Liver (tissue), 9 donors: ENCODE results near the gene ZMYM3. TPM values are rescaled to one million over a fixed set of nuclear protein-coding genes. Genes with fewer than 3 reads are reported as not detected.
A peak's percentile ranks its signal among the peaks of the same experiment; 100 is the strongest.
"Not testable (repeated sequence)": the region's sequence is repeated elsewhere in the genome, so short reads cannot be mapped to it uniquely, and the experiment has no call there.

ENCODE experiments used
- DNase-seq: peaks from one replicate; pipeline ENCODE4 v3.0.0-alpha.2; 2017; ENCODE audit warnings: low spot score
- H3K27ac ChIP-seq, 2 donors: one replicate each; pipeline ENCODE4 v1.7.0; 2013; ENCODE audit warnings: inconsistent platforms in 2 of 2, low read length in 2 of 2, control low read depth in 1 of 2, low read depth in 1 of 2, mild to moderate bottlenecking in 1 of 2
- H3K27me3 ChIP-seq, 4 donors: one replicate each; pipeline versions ENCODE4 v1.6.1 to v1.7.0; 2013; ENCODE audit warnings: low read length in 3 of 4, inconsistent platforms in 1 of 4, mild to moderate bottlenecking in 1 of 4, moderate library complexity in 1 of 4; ENCODE audit not compliant: control insufficient read depth in 4 of 4, insufficient read depth in 4 of 4
- H3K36me3 ChIP-seq, 4 donors: one replicate each; pipeline versions ENCODE4 v1.6.1 to v1.7.0; 2013; ENCODE audit warnings: low read length in 3 of 4, mild to moderate bottlenecking in 3 of 4, low read depth in 1 of 4, moderate library complexity in 1 of 4; ENCODE audit not compliant: control insufficient read depth in 4 of 4, insufficient read depth in 3 of 4
- H3K4me1 ChIP-seq, 4 donors: one replicate each; pipeline versions ENCODE4 v1.6.1 to v1.7.0; 2013; ENCODE audit warnings: low read length in 3 of 4, mild to moderate bottlenecking in 3 of 4, moderate library complexity in 1 of 4; ENCODE audit not compliant: control insufficient read depth in 4 of 4, insufficient read depth in 4 of 4
- H3K4me3 ChIP-seq, 3 donors: one replicate each; pipeline versions ENCODE4 v1.6.1 to v1.7.0; 2013; ENCODE audit warnings: low read length in 3 of 3, control low read depth in 1 of 3, low read depth in 1 of 3, mild to moderate bottlenecking in 1 of 3
- H3K9ac ChIP-seq, 2 donors: one replicate each; pipeline ENCODE4 v1.7.0; 2013; ENCODE audit warnings: low read length in 2 of 2, mild to moderate bottlenecking in 2 of 2, moderate library complexity in 2 of 2, control low read depth in 1 of 2, low read depth in 1 of 2
- H3K9me3 ChIP-seq, 4 donors: one replicate each; pipeline versions ENCODE4 v1.6.1 to v1.7.0; 2013; ENCODE audit warnings: low read length in 3 of 4; ENCODE audit not compliant: control insufficient read depth in 4 of 4
- ATF3 ChIP-seq: IDR thresholded peaks from 2 replicates; pipeline ENCODE4 v1.6.1; 2016; ENCODE audit warnings: antibody characterized with exemption
- CTCF ChIP-seq: fragments of 150-350 bp; IDR thresholded peaks from 2 replicates; pipeline ENCODE4 v1.5.1; 2017; ENCODE audit warnings: improper control_type of control experiment, low read depth, low read length; ENCODE audit not compliant: missing input control
- EGR1 ChIP-seq, 2 donors: IDR thresholded peaks; 2 replicates each; pipeline ENCODE4 v1.6.1; 2016 to 2018; ENCODE audit warnings: antibody characterized with exemption in 2 of 2, low read depth in 2 of 2
- FOXA1 ChIP-seq: IDR thresholded peaks from 2 replicates; pipeline ENCODE4 v1.6.1; 2016; ENCODE audit warnings: antibody characterized with exemption
- GABPA ChIP-seq, 2 donors: IDR thresholded peaks in 1 of 2; conservative IDR thresholded peaks in 1 of 2; 2 replicates each; pipeline ENCODE4 v1.6.1; 2016; ENCODE audit warnings: antibody characterized with exemption in 2 of 2, mild to moderate bottlenecking in 1 of 2, moderate library complexity in 1 of 2
- HNF4G ChIP-seq: IDR thresholded peaks from 2 replicates; pipeline ENCODE4 v1.6.1; 2016; ENCODE audit warnings: antibody characterized with exemption
- JUND ChIP-seq, 2 donors: IDR thresholded peaks; 2 replicates each; pipeline ENCODE4 v1.6.1; 2016; ENCODE audit warnings: antibody characterized with exemption in 2 of 2
- MAX ChIP-seq: IDR thresholded peaks from 2 replicates; pipeline ENCODE4 v1.6.1; 2016; ENCODE audit warnings: antibody characterized with exemption
- NR2F2 ChIP-seq: IDR thresholded peaks from 2 replicates; pipeline ENCODE4 v1.6.1; 2016; ENCODE audit warnings: antibody characterized with exemption
- RAD21 ChIP-seq, 2 donors: IDR thresholded peaks; 2 replicates each; pipeline ENCODE4 v1.6.1; 2016; ENCODE audit warnings: antibody characterized with exemption in 2 of 2, mild to moderate bottlenecking in 2 of 2
- REST ChIP-seq: IDR thresholded peaks from 2 replicates; pipeline ENCODE4 v1.6.1; 2016; ENCODE audit warnings: antibody characterized with exemption, mild to moderate bottlenecking
- RXRA ChIP-seq, 2 donors: IDR thresholded peaks; 2 replicates each; pipeline ENCODE4 v1.6.1; 2017 to 2018; ENCODE audit warnings: antibody characterized with exemption in 2 of 2, mild to moderate bottlenecking in 1 of 2
- SP1 ChIP-seq: IDR thresholded peaks from 2 replicates; pipeline ENCODE4 v1.6.1; 2018; ENCODE audit warnings: antibody characterized with exemption, mild to moderate bottlenecking
- TAF1 ChIP-seq: conservative IDR thresholded peaks from 2 replicates; pipeline ENCODE4 v1.6.1; 2016; ENCODE audit warnings: antibody characterized with exemption, mild to moderate bottlenecking
- YY1 ChIP-seq: IDR thresholded peaks from 2 replicates; pipeline ENCODE4 v1.6.1; 2016; ENCODE audit warnings: antibody characterized with exemption, mild to moderate bottlenecking
- ZBTB33 ChIP-seq: IDR thresholded peaks from 2 replicates; pipeline ENCODE4 v1.6.1; 2016; ENCODE audit warnings: antibody characterized with exemption
- WGBS: extraction: QIAGEN DNeasy Blood & Tissue Kit; methylation state at CpG from one replicate; pipeline ENCODE4 v1.1.7; 2013; 5-methylcytosine and 5-hydroxymethylcytosine counted together
- polyA plus RNA-seq, 2 donors: library from polyadenylated mRNA; stranded (reverse) in 1 of 2; unstranded in 1 of 2; fragments of 200-250 nt in 1 of 2; fragments of >200 nt in 1 of 2; fragmentation: Nextera tagmentation in 1 of 2; extraction: Ambion mirVana in 1 of 2; gene quantifications; one replicate each; pipeline versions ENCODE4 v1.2.1 to v1.2.3, GENCODE V29; 2013 to 2015
- total RNA-seq, 2 donors: library from RNA; depleted of rRNA; stranded (reverse); fragments of >200 nt; gene quantifications; one replicate each; pipeline ENCODE4 v1.2.3, GENCODE V29; 2014
- donor health status: healthy.
- donor health status: healthy.
- donor health status: healthy.
- donor health status: healthy.
- donor health status: healthy.

ZMYM3 gene
- total and polyA plus RNA-seq, 4 donors = 4.5 to 13.3 (median 6.2) TPM

GRCh38 chrX:71282514-71283402 is 28.8 kb upstream of the ZMYM3 start:
- DNase-seq = no peak
- H3K27ac ChIP-seq = peak overlapping the region; percentile 87 to 88
- WGBS = 21% methylated on average over 16 of the region's 16 CpGs

GRCh38 chrX:71281300-71281699 is 27.4 kb upstream of the ZMYM3 start:
- not testable (repeated sequence) for H3K36me3 ChIP-seq, H3K9ac ChIP-seq, H3K9me3 ChIP-seq, H3K27ac ChIP-seq, H3K27me3 ChIP-seq, DNase-seq, H3K4me3 ChIP-seq
- 97% methylated on average over 11 of the region's 11 CpGs for WGBS
- H3K4me1 ChIP-seq = peaks cover 0 to 12% (median 5%) of the 10 kb centered on the region in 4 donors

More at GRCh38 chrX:71282514-71283402, 28.8 kb upstream of the ZMYM3 start:
- Histone ChIP-seq H3K9me3 (peaks cover 0 to 3% (median 0%) of the 10 kb centered on the region in 4 donors), H3K36me3 (no peaks in the 10 kb centered on the region), H3K27me3 (no peaks in the 10 kb centered on the region), H3K4me1 (peaks cover 0 to 14% (median 5%) of the 10 kb centered on the region in 4 donors), H3K4me3 (peak overlapping the region; percentile 28 to 74 (median 53)), H3K9ac (no peak overlapping the region)
- no peak for TF ChIP-seq MAX
- no peak for TF ChIP-seq ATF3
- no peak for TF ChIP-seq FOXA1
- TF ChIP-seq REST = no peak
- no peak for TF ChIP-seq YY1
- no peak for TF ChIP-seq JUND (IDR thresholded peaks at IDR 0.05)
- TF ChIP-seq RAD21 (IDR thresholded peaks at IDR 0.05) = no peak
- no peak for TF ChIP-seq GABPA (IDR thresholded peaks at IDR 0.05 in 1 of 2, conservative IDR thresholded peaks at IDR 0.05 in 1 of 2)
- no peak for TF ChIP-seq NR2F2
- no peak for TF ChIP-seq EGR1 (IDR thresholded peaks at IDR 0.05; ENCODE audit: low read depth in 2 of 2)
- TF ChIP-seq ZBTB33 = no peak
- no peak for TF ChIP-seq SP1
- TF ChIP-seq TAF1 = no peak
- no peak for TF ChIP-seq CTCF
- TF ChIP-seq RXRA (IDR thresholded peaks at IDR 0.05) = no peak
- TF ChIP-seq HNF4G = no peak

- not testable (repeated sequence) for H3K9ac ChIP-seq, H3K4me3 ChIP-seq, DNase-seq, H3K36me3 ChIP-seq, H3K27ac ChIP-seq, H3K27me3 ChIP-seq, H3K9me3 ChIP-seq, H3K4me1 ChIP-seq
- WGBS = 99% methylated on average over 2 of the region's 2 CpGs
Observed at GRCh38 chrX:71272313-71272712, 18.4 kb upstream of the ZMYM3 start.
